Measurements from ENCODE around the gene NUDT22. TPM values are rescaled to one million over a fixed set of nuclear protein-coding genes. Genes with fewer than 3 reads are reported as not detected.

The NUDT22 gene
- total RNA-seq, 4 donors from 2014 or later: 19.2 to 77.6 (median 41.8) TPM

DNA sequence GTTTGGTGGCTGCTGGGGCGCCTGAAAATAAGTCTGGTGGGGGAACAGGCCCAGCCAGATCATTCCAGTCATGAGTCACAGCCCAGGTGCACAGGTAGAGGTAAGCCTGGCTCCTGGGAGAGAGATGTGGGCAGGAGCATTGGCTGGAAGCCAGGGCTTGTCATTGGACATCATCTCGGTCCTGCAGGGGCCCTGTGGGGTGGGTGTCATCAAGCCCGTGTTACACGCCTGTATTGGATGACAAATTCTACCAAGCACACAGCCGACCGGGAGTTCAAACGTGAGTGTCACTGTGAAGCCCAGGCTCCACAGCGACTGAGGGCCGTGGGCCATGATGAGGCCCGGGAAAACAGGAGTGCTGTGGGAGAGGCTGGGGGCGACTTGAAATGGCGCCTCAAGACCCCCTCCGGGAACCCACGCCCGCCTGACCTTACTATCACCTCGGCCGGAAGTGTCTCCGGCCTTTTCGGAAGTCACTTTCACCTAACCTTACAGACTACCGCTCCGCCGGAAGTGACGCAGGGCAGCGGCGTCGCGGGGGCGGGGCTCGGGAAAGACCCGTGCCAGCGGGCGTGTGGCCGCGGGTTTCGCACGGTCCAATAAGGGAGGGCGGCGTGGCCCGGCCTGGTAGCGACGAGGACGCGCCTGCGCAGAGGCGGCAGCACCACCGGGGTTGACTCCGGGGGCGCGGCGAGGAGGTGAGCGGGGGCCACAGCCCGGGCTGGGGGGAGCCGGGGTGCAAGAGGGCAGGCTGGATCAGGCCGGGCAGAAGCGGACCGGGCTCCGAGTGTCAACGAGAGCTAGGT lies 14.6 kb downstream of the NUDT22 start, which contains the start of gene FKBP2:
FKBP2 (plus strand) TSS at position 661 of the 806 bp plus-strand sequence. CDS start 1,293 bp downstream, outside the sequence.
- TF ChIP-seq CTCF (IDR thresholded peaks at IDR 0.05; ENCODE audit: low read depth): no peak

GRCh38 chr11:64241241-64241490 lies 15.1 kb downstream of the NUDT22 start:
- no peak for TF ChIP-seq CTCF (IDR thresholded peaks at IDR 0.05; ENCODE audit: low read depth)

DNA sequence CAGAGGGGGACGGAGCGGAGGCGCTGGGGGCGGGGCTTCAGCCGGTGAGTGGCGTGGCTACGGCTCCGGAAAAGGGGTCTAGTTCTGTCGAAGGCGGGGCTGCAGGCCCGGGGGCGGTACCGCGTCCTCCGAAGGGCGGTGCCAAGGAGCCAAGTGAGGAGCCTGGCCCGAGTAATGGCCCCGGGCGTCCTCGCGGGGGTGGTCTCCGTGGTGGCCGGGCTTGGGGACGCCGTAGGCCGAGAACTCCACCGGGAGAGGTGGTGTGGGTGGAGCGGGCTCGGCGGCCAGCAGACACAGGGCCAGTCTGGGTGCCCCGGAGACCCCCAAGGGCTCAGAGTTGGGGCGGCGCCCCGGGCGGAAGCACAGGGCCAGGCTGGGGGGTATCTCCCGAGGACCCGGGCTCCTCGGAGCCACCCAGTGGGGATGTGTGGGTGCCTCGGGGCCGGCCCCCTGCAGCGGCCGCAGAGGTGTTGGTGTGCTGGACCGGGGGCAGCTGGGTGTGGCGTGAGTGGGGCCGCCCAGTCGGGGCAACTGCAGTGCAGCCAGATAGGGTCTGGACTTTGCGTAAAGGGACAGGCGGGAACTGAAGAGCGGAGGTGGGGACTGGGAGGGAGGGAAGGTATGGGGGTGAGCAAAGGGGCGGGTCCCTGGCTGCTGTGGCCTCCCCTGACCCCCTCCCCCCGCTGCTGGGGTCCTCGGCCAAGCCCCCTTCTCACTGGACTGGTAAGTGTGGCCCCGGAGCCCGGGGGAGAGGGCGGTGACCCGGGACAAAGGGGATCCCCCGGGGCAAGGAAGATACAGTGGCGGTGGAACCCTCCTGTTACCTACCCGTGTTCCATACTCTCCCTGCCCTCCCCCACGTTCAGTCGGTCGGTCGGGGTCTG lies 15.7 kb downstream of the NUDT22 start:
- TF ChIP-seq CTCF (IDR thresholded peaks at IDR 0.05; ENCODE audit: low read depth): no peak

GRCh38 chr11:64243236-64243854 lies 17.3 kb downstream of the NUDT22 start:
- TF ChIP-seq CTCF (IDR thresholded peaks at IDR 0.05; ENCODE audit: low read depth): no peak

- TF ChIP-seq CTCF (IDR thresholded peaks at IDR 0.05; ENCODE audit: low read depth): no peak
These were observed 18.0 kb downstream of the NUDT22 start for GRCh38 chr11:64244107-64244506.

GRCh38 chr11:64244966-64245365 lies 18.9 kb downstream of the NUDT22 start:
- no peak for TF ChIP-seq CTCF (IDR thresholded peaks at IDR 0.05; ENCODE audit: low read depth)

DNA sequence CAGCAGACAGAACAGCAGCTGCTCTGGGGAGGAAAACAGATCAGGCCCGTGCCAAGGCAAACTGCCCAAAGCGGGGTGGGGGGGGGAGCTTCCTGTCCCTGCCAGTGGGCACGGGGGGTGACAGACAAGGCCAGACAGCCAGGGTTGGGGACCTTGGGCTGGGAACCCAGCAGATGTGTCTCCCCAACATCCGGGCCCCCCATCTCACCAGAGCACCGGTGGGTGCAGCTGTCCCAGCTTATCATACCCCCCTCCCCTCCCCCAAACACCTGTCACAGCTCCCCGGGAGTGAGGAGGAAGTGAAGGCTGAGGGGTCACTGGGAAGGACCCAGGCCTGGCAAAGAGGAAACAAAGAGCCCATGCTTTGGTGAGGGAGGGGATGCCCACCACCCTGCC lies 19.3 kb downstream of the NUDT22 start:
- no peak for TF ChIP-seq CTCF (IDR thresholded peaks at IDR 0.05; ENCODE audit: low read depth)
